ENCODE measurements around the gene BRIP1.
"Not testable (repeated sequence)": the region's sequence is repeated elsewhere in the genome, so short reads cannot be mapped to it uniquely, and the experiment has no call there.

Gene BRIP1

GRCh38 chr17:61795546-61795945 is 67.8 kb downstream of the BRIP1 start:
- DNase-seq, result no peak

GRCh38 chr17:61794792-61795191 is 68.5 kb downstream of the BRIP1 start:
- no peak for DNase-seq

- DNase-seq, result no peak
Observed at GRCh38 chr17:61794242-61794641, 69.1 kb downstream of the BRIP1 start.

- no peak for DNase-seq
Observed at GRCh38 chr17:61793565-61793964, 69.8 kb downstream of the BRIP1 start.

- DNase-seq, result no peak
Observed at GRCh38 chr17:61789872-61790271, 73.5 kb downstream of the BRIP1 start.

GRCh38 chr17:61786088-61786487 is 77.2 kb downstream of the BRIP1 start:
- no peak for DNase-seq

- no peak for DNase-seq
Observed at GRCh38 chr17:61784510-61784909, 78.8 kb downstream of the BRIP1 start.

GRCh38 chr17:61783556-61784304 is 79.6 kb downstream of the BRIP1 start:
- DNase-seq, result no peak

GRCh38 chr17:61783120-61783519 is 80.2 kb downstream of the BRIP1 start:
- no peak for DNase-seq

GRCh38 chr17:61782683-61783082 is 80.6 kb downstream of the BRIP1 start:
- no peak for DNase-seq

GRCh38 chr17:61775364-61775763 is 88.0 kb downstream of the BRIP1 start:
- no peak for DNase-seq

- no peak for DNase-seq
Observed at GRCh38 chr17:61774724-61775123, 88.6 kb downstream of the BRIP1 start.

GRCh38 chr17:61774087-61774486 is 89.2 kb downstream of the BRIP1 start:
- not testable (repeated sequence) for DNase-seq

- no peak for DNase-seq
Observed at GRCh38 chr17:61770752-61771533, 92.4 kb downstream of the BRIP1 start.

GRCh38 chr17:61770043-61770442 is 93.3 kb downstream of the BRIP1 start:
- DNase-seq, result no peak

GRCh38 chr17:61768405-61768804 is 94.9 kb downstream of the BRIP1 start:
- no peak for DNase-seq

GRCh38 chr17:61766520-61766919 is 96.8 kb downstream of the BRIP1 start:
- no peak for DNase-seq

- no peak for DNase-seq
Observed at GRCh38 chr17:61764846-61765245, 98.5 kb downstream of the BRIP1 start.

- no peak for DNase-seq
Observed at GRCh38 chr17:61761827-61762226, 101.5 kb downstream of the BRIP1 start.

- no peak for DNase-seq
Observed at GRCh38 chr17:61759362-61759761, 104.0 kb downstream of the BRIP1 start.

- DNase-seq, result no peak
Observed at GRCh38 chr17:61758430-61758829, 104.9 kb downstream of the BRIP1 start.

- DNase-seq, result no peak
Observed at GRCh38 chr17:61757168-61757567, 106.2 kb downstream of the BRIP1 start.

GRCh38 chr17:61756561-61756960 is 106.8 kb downstream of the BRIP1 start:
- no peak for DNase-seq

- no peak for DNase-seq
Observed at GRCh38 chr17:61755668-61756067, 107.7 kb downstream of the BRIP1 start.
